GM18867 (cell line): ENCODE measurements around the gene C11orf71.

Source experiments
- ATAC-seq: cut with Tn5 transposase; IDR thresholded peaks from one replicate; pipeline ENCODE4 v1.9.1; 2021; ENCODE audit warnings: mild to moderate bottlenecking, moderate library complexity; ENCODE audit not compliant: unreplicated experiment

The C11orf71 gene

GRCh38 chr11:114400915-114401223, 558 bp upstream of the C11orf71 start:
- no peak for ATAC-seq

- peak; percentile 32 for ATAC-seq
Measured at GRCh38 chr11:114399490-114400215, 658 bp downstream of the C11orf71 start.

DNA sequence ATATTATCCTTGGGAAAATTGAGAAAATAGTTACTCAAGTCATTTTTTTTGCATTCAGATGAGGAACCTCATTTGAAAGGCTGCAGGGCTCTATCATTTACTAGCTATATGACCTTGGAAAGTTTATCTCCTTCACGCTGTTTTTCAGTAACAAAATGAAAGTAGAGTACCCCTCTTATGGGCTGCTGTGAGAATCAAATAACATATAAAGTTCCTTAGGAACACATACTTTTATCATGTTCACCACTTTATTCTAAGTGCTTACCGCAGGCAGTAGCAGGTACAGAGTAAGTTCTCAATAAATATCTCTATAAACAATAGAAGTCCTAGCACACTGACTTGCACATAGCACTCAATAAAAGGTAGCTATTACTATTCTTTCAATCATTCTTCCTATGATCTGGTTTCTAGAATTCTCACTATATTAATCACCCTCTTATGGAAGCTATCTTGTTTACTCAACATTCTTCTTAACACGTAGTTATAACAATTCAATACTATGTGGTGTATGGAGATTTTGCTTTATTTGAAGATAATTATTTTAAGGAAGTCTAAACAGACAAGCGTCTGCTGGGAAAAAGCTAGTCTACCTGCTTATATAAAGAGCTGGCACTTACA, 1.9 kb downstream of the C11orf71 start:
- ATAC-seq: no peak

DNA sequence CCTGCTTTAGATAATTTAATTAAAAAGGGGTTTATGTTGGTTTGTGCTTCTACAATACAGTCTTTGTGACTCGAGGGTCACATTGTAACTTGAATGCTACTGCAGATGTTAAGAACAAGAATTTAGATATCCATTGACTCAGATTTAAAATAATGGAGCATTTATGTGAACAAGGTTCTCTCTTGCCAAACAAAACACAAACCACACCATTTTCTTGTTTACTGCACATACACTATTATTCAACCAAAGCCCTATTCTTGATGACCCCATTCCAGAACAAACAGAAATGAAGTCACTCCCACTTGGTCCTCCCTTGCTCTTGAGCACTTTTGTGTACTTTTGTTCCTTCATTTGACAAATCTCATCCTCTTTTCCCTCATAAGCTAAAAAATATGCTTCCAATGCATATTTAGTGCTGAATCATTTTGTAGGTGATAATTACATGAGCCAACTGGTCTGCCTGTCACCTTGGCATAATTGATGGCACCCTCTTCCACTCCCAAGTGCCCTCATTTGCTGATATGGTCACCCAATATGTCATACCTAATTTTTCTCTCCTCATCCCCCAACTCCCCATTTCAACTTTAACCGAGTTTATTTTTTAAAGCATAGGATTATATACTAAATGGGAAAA, 2.8 kb downstream of the C11orf71 start:
- ATAC-seq: no peak

- no peak for ATAC-seq
Measured at GRCh38 chr11:114396916-114397315, 3.4 kb downstream of the C11orf71 start.

DNA sequence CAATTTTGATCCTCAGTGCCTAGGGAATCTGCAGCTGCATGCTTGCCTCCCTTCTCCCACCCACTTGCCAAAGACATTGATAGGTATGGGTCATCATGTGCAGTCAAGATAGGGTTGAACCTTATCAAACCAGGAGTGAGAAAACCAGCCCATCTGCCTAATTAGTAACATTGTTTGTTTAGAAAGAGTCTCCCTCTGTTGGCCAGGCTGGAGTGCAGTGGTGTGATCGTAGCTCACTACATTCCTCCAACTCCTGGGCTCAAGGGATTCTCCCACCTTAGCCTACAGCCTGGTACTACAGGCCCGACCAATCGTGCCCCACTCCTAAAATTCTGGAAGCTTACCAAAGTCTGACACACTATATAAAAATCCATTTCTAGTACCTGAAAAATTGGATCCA, 4.6 kb downstream of the C11orf71 start:
- no peak for ATAC-seq

DNA sequence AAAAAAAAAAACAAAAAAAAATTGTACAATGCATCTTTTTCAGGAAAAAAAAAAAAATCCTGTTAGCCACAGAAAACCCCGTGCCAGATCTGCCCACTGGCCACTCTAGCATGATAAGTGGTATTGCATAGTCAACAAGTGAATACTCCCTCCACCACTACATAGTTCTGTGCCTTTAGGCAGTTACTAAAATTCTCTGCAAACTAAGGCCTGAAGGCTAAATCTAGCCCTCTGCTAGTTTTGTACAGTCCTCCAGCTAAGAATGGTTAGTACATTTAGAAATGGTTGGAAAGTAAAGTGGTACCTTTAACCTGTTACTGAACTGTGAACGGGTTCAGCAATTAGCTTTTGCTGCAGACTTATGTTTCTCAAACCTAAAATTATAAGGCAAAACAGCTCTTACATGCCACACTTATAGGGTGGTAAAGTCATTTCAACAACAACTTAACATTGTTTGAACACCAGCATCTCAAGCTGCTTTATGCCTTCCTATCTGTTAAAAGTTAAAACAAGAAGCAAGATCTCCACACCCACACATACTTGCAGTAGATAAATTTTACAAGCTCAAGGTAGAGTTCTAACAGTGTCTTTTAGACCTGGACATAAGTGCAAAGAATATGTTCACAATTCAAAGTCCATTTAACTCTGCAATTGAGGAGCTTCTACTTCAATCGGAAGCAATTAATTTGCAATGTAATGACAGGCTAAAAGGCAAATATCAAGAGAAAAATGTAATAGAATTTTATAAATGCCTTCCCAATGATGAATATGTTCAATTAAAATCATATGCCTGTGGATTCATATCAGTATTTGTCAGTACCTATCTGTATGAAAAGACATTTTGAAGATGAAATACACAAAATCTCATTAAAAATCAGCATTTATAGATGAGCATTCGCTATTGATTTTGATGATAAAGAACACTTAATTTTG, 7.3 kb downstream of the C11orf71 start:
- no peak for ATAC-seq

- no peak for ATAC-seq
Measured at GRCh38 chr11:114386545-114386944, 13.8 kb downstream of the C11orf71 start.

GRCh38 chr11:114386131-114386530, 14.2 kb downstream of the C11orf71 start:
- ATAC-seq: no peak

DNA sequence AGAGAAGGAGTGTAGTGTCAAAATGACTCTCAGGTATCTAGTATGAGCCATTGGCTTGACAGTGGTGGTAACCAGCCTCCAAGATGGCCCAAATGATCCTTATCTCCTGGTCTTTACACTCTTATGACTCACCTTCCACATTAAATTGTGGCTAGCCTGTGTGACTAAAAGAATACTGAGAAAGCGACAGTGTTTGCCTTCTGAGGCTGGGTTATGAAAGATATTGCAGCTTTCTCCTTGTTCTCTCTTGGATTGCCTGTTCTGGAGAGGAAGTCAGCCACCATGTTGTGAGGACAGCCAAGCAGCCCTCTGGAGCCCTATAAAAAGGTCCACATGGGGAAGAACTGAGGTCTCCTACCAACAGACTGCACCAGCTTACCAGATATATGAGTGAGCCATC, 15.8 kb downstream of the C11orf71 start:
- no peak for ATAC-seq

DNA sequence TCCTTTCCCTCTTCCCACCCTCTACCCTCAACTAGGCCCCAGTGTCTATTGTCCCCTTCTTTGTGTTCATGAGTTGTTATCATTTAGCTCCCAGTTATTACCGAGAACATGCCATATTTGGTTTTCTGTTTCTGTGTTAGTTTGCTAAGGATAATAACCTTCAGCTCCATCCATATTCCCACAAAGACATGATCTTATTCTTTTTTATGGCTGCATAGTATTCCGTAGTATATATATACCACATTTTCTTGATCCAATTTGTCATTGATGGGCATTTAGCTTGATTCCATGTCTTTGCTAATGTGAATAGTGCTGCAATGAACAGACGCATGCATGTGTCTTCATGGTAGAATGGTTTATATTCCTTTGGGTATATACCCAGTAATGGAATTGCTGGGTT, 17.8 kb downstream of the C11orf71 start:
- ATAC-seq: no peak

DNA sequence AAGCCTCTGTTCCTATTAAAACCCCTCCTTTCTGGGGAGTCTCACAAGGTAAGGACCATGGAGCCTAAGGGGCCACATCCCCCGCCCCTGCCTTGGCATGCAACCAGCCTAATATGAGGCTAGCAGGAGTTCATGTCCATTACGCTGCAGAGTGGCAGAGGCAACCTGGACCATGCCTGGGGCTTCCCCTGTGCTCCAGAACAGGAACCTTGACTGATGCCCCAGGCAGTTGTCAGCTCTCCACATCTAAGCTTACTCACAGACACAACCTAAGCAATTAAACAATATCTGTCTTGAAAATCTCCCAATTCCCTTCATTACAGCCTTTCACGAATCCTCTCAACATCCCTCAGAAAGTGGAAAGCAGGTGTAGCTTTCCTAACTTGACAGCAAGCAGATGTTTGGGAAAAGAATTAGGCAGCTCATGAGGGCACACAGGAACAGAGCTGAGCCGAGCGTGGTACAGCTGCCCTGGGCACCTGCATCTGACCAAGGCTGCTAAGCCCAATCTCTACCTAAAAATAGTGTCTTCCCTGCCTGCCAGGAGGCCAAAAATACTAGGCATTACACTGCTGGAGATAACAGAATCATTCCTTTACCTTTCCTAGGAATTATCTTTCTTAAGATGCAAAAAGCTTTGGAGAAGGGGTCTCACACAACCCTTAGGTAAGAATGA, 20.8 kb downstream of the C11orf71 start:
- no peak for ATAC-seq

- ATAC-seq: no peak
Measured at GRCh38 chr11:114377612-114378267, 22.6 kb downstream of the C11orf71 start.

DNA sequence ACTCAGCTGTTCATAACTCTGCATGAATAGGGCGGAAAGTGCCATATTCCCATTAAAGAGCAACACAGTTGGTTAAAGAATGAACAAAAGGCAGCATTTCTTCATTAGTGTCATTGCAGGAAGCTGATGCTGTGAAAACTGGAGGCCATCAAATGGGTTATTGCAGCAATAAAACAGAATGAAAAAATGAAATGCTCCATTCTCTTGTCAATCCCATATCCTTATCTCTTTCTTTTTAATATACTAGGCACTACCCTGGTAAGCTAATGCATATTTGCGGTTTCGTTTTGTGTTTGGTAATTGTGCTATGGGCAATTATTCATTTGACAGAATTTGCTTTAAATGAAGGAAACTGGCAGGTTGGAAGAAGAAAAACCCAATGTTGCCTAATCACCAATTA, 25.3 kb downstream of the C11orf71 start:
- ATAC-seq: no peak

- no peak for ATAC-seq
Measured at GRCh38 chr11:114368918-114369680, 31.2 kb downstream of the C11orf71 start.

DNA sequence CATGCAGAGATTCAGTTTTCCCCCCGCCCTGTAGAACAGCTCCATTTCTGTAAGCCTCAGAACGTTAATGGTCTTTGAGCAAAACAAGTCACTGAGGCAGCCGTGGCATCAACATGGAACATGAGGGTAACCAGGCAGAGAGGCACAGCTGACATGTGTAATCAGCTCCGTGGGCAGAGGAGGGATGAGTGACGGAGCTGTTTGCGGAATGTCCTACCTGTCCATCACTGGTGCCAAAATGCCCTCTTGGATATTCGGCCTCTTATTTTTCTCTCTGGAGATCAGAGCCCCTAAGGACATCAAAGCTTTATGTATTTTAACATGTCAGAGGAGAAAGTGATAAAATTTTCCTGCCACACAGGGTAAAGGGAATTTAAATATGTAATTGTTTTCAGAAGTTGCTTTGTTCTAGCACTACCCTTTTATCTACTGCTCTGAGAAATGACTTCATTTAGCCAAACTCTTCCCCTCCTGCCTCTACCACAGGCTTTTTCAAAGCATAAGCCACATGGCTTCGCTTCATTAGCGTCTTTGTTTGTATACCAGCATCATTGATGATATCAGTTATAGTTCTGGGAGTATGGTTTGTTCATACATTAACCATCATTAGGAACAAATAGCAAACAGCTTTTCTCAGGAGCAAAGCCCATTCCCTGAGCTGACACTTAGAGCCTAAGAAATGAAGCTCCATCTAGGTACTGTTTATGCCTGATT, 32.9 kb downstream of the C11orf71 start:
- ATAC-seq: no peak

GRCh38 chr11:114366331-114367243, 33.7 kb downstream of the C11orf71 start:
- ATAC-seq: no peak

DNA sequence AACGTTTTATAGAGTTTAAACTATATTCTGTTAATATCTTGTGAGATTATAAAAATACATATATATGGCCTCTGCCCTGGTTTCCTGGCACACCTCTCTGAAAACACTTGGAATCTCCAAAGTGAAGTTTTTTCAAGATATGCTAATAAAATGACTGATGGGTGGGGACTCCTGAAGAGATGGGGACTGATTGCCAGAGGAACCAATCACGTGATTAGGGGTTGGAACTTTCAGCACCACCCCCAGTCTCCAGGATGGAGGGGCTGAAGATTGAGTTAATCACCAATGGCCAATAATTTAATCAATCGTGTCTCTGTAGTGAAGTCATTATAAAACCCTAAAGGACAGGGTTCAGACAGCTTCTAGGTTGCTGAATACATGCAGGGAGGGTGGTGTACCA, 37.4 kb downstream of the C11orf71 start:
- ATAC-seq: no peak
